ENCODE measurements around the gene NEUROG2. TPM values are rescaled to one million over a fixed set of nuclear protein-coding genes. Genes with fewer than 3 reads are reported as not detected.
A peak's percentile ranks its signal among the peaks of the same experiment; 100 is the strongest.
"Not testable (repeated sequence)": the region's sequence is repeated elsewhere in the genome, so short reads cannot be mapped to it uniquely, and the experiment has no call there.

NEUROG2 gene
- total RNA-seq, 1 experiment from 2014 or later, result 0.05 TPM

- peak; percentile 46 for DNase-seq (ENCODE audit: low read depth)
These were observed 23.7 kb downstream of the NEUROG2 start for GRCh38 chr4:112492321-112492720.

DNA sequence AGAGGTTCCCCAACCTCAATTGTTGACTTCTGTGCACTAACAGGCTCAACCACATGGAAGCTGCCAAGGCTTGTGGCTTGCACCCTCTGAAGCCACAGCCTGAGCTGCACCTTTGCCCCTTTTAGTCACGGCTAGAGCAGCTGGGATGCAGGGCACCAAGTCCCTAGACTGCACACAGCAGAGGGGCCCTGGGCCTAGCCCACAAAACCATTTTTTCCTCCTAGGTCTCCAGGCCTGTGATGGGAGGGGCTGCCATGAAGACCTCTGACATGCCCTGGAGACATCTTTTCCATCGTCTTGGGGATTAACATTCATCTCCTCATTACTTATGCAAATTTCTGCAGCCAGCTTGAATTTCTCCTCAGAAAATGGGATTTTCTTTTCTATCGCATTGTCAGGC is 25.2 kb downstream of the NEUROG2 start:
- DNase-seq (ENCODE audit: low read depth), result not testable (repeated sequence)

- DNase-seq (ENCODE audit: low read depth), result no peak
These were observed 30.1 kb downstream of the NEUROG2 start for GRCh38 chr4:112485930-112486329.

GRCh38 chr4:112473985-112474384 is 42.0 kb downstream of the NEUROG2 start:
- DNase-seq (ENCODE audit: low read depth), result no peak

GRCh38 chr4:112472318-112472717 is 43.7 kb downstream of the NEUROG2 start:
- DNase-seq (ENCODE audit: low read depth), result no peak

Other genes with a start within 250 kb of the NEUROG2 start
- gene TIFA, start 230.3 kb downstream of the NEUROG2 start, total RNA-seq (2014; rRNA removed; shearing (Covaris generic)), result 9.3 and 18.6 TPM in 2 replicates
- 3.7 and 5.1 TPM in 2 replicates for gene ALPK1, start 218.8 kb downstream of the NEUROG2 start, total RNA-seq (2014; rRNA removed; shearing (Covaris generic))
- gene ZGRF1, start 120.7 kb upstream of the NEUROG2 start, total RNA-seq (2014; rRNA removed; shearing (Covaris generic)), result 11.7 and 13.0 TPM in 2 replicates
- gene LARP7, start 121.0 kb upstream of the NEUROG2 start, total RNA-seq (2014; rRNA removed; shearing (Covaris generic)), result 31.7 and 37.9 TPM in 2 replicates

Data from HT1080 (cell line).